ENCODE data around the gene NPAS3. TPM values are rescaled to one million over a fixed set of nuclear protein-coding genes. Genes with fewer than 3 reads are reported as not detected.

NPAS3 gene
- total RNA-seq, 2 experiments from 2014 or later, result not detected

GRCh38 chr14:32940711-32941667, 2.3 kb downstream of the NPAS3 start:
- ATAC-seq (no peak), DNase-seq (no peak)
- ChIA-PET POLR2A (no interaction called here), CTCF (no interaction called here)
- intact Hi-C loops (cut with micrococcal nuclease), result no loop called here
- no peak overlapping the region for H3K4me3 Mint-ChIP-seq
- H3K27me3 Mint-ChIP-seq, result peaks cover 43% of the 10 kb centered on the region
- peaks cover 6% of the 10 kb centered on the region for H3K4me1 Mint-ChIP-seq (ENCODE audit: low read depth)
- H3K27ac Mint-ChIP-seq, result no peak overlapping the region
- TF ChIP-seq CTCF (IDR thresholded peaks at IDR 0.05), result no peak
- no peaks in the 10 kb centered on the region for H3K36me3 Mint-ChIP-seq (ENCODE audit: low read depth)
- no peaks in the 10 kb centered on the region for H3K9me3 Mint-ChIP-seq

GRCh38 chr14:32941668-32942065, 3.0 kb downstream of the NPAS3 start:
- ATAC-seq (no peak), DNase-seq (no peak)
- Mint-ChIP-seq H3K4me1 (ENCODE audit: low read depth) (peaks cover 6% of the 10 kb centered on the region), H3K27me3 (peaks cover 39% of the 10 kb centered on the region), H3K9me3 (no peaks in the 10 kb centered on the region), H3K36me3 (ENCODE audit: low read depth) (no peaks in the 10 kb centered on the region), H3K4me3 (no peak overlapping the region), H3K27ac (no peak overlapping the region)
- intact Hi-C loops (cut with micrococcal nuclease), result no loop called here
- POLR2A ChIA-PET, result no interaction called here
- no peak for TF ChIP-seq CTCF (IDR thresholded peaks at IDR 0.05)
- CTCF ChIA-PET, result no interaction called here

GRCh38 chr14:32947081-32947480, 8.4 kb downstream of the NPAS3 start:
- no peak for DNase-seq
- ChIA-PET CTCF (no interaction called here), POLR2A (no interaction called here)
- ATAC-seq, result no peak
- intact Hi-C loops (cut with micrococcal nuclease), result no loop called here
- no peak for TF ChIP-seq CTCF (IDR thresholded peaks at IDR 0.05)
- H3K36me3 Mint-ChIP-seq (ENCODE audit: low read depth), result no peaks in the 10 kb centered on the region
- H3K27me3 Mint-ChIP-seq, result peaks cover 16% of the 10 kb centered on the region
- no peak overlapping the region for H3K4me3 Mint-ChIP-seq
- no peaks in the 10 kb centered on the region for H3K9me3 Mint-ChIP-seq
- no peaks in the 10 kb centered on the region for H3K4me1 Mint-ChIP-seq (ENCODE audit: low read depth)
- no peak overlapping the region for H3K27ac Mint-ChIP-seq

- peaks cover 14% of the 10 kb centered on the region for H3K27me3 Mint-ChIP-seq
- no peaks in the 10 kb centered on the region for H3K9me3 Mint-ChIP-seq
- no peaks in the 10 kb centered on the region for H3K36me3 Mint-ChIP-seq (ENCODE audit: low read depth)
- no peak overlapping the region for H3K4me3 Mint-ChIP-seq
- intact Hi-C loops (cut with micrococcal nuclease), result no loop called here
- ATAC-seq, result no peak
- TF ChIP-seq CTCF (IDR thresholded peaks at IDR 0.05), result no peak
- H3K27ac Mint-ChIP-seq, result no peak overlapping the region
- no peak for DNase-seq
- ChIA-PET CTCF (no interaction called here), POLR2A (no interaction called here)
- no peaks in the 10 kb centered on the region for H3K4me1 Mint-ChIP-seq (ENCODE audit: low read depth)
These were observed 9.1 kb downstream of the NPAS3 start for GRCh38 chr14:32947792-32948191.

- Mint-ChIP-seq H3K27me3 (peaks cover 10% of the 10 kb centered on the region), H3K36me3 (ENCODE audit: low read depth) (no peaks in the 10 kb centered on the region), H3K27ac (no peak overlapping the region), H3K4me3 (no peak overlapping the region), H3K9me3 (no peaks in the 10 kb centered on the region), H3K4me1 (ENCODE audit: low read depth) (no peaks in the 10 kb centered on the region)
- ChIA-PET POLR2A (no interaction called here), CTCF (no interaction called here)
- ATAC-seq (no peak), DNase-seq (no peak)
- TF ChIP-seq CTCF (IDR thresholded peaks at IDR 0.05), result no peak
- intact Hi-C loops (cut with micrococcal nuclease), result no loop called here
These were observed 11.9 kb downstream of the NPAS3 start for GRCh38 chr14:32950584-32950983.

Measured in activated CD8-positive, alpha-beta T cell treated with anti-CD3 and anti-CD28 coated beads for 36 hours (primary cell).